Measurements from ENCODE around the gene MICALL2. TPM values are rescaled to one million over a fixed set of nuclear protein-coding genes. Genes with fewer than 3 reads are reported as not detected.

The MICALL2 gene
- total RNA-seq, 4 donors from 2014 or later: 9.1 to 18.3 (median 14.6) TPM

DNA sequence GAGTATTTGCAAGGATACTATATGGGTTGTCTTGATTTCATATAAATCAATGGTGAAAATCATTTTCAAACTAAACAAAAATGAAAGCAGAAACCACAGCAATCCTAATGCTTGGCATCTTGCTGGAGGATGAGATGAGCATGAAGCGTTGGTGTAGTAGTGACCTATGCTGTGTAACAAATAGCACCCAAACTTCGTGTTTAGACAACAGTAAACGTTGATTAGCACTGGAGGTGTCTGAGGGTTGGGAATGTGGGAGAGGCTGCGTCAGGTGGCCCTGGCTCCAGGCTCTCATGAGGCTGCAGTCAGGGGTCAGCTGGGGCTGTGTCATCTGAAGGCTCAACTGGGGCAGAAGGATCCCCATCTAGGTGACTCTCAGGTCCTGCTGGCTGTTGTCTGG lies 67.8 kb downstream of the MICALL2 start:
- peaks cover 0 to 40% (median 31%) of the 10 kb centered on the region in 4 donors for H3K9me3 ChIP-seq
- H3K27me3 ChIP-seq: peaks cover 0 to 80% (median 3%) of the 10 kb centered on the region in 4 donors
- H3K4me1 ChIP-seq: no peaks in the 10 kb centered on the region
- DNase-seq (ENCODE audit: extremely low spot score): no peak
- WGBS: 85% methylated on average over 4 of the region's 4 CpGs
- no peak for TF ChIP-seq POLR2A (IDR thresholded peaks at IDR 0.05; ENCODE audit: low read depth)
- no peak for TF ChIP-seq POLR2AphosphoS5 (IDR thresholded peaks at IDR 0.05)
- TF ChIP-seq EP300 (IDR thresholded peaks at IDR 0.05): no peak
- TF ChIP-seq, protein P1, sequence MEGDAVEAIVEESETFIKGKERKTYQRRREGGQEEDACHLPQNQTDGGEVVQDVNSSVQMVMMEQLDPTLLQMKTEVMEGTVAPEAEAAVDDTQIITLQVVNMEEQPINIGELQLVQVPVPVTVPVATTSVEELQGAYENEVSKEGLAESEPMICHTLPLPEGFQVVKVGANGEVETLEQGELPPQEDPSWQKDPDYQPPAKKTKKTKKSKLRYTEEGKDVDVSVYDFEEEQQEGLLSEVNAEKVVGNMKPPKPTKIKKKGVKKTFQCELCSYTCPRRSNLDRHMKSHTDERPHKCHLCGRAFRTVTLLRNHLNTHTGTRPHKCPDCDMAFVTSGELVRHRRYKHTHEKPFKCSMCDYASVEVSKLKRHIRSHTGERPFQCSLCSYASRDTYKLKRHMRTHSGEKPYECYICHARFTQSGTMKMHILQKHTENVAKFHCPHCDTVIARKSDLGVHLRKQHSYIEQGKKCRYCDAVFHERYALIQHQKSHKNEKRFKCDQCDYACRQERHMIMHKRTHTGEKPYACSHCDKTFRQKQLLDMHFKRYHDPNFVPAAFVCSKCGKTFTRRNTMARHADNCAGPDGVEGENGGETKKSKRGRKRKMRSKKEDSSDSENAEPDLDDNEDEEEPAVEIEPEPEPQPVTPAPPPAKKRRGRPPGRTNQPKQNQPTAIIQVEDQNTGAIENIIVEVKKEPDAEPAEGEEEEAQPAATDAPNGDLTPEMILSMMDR (IDR thresholded peaks at IDR 0.05): no peak
- H3K36me3 ChIP-seq: no peaks in the 10 kb centered on the region
- intact Hi-C loops (cut with DNase I): no loop called here
- no peak overlapping the region for H3K27ac ChIP-seq (replicated peaks in 1 of 4)
- H3K4me3 ChIP-seq: no peak overlapping the region

DNA sequence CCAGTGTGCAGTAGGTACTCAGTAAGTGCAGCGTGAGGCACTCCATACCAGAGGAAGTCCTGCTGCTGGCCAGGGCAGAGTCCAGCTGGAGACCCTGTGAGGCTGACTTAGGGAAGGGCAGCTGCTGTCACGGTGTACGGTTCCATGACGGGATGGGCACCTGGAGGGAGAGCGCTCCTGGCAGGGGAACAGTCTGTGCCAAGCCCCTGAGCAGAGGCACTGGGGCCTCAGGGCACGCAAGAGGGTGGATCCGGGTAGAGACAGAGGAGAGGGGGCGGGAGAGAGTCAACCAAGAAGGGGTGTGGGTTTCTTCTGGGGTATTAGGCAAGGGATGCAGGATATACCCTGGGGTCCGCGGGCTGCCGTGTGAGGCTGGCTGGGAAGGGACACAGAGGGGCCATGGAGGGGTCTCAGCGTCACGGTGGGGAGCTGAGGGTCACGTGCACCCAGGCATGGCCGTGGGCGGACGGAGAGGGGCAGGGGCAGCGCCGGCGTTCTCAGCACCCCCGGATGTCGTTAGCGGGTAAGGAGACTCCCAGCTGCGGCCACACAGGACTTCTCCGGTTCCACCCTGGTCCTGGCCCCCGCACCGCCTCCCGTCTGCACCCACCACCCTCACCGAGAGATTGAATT lies 70.5 kb downstream of the MICALL2 start:
- Histone ChIP-seq H3K4me1 (no peaks in the 10 kb centered on the region), H3K27ac (replicated peaks in 1 of 4) (no peak overlapping the region), H3K36me3 (no peaks in the 10 kb centered on the region), H3K9me3 (peaks cover 0 to 24% (median 16%) of the 10 kb centered on the region in 4 donors), H3K27me3 (peaks cover 0 to 78% (median 9%) of the 10 kb centered on the region in 4 donors), H3K4me3 (no peak overlapping the region)
- no peak for DNase-seq (ENCODE audit: extremely low spot score)
- WGBS: 60% methylated on average over 25 of the region's 29 CpGs
- intact Hi-C loops (cut with DNase I): no loop called here
- TF ChIP-seq POLR2AphosphoS5 (IDR thresholded peaks at IDR 0.05) (no peak), POLR2A (IDR thresholded peaks at IDR 0.05; ENCODE audit: low read depth) (no peak), EP300 (IDR thresholded peaks at IDR 0.05) (no peak)
- TF ChIP-seq, protein P1 (IDR thresholded peaks at IDR 0.05): no peak

DNA sequence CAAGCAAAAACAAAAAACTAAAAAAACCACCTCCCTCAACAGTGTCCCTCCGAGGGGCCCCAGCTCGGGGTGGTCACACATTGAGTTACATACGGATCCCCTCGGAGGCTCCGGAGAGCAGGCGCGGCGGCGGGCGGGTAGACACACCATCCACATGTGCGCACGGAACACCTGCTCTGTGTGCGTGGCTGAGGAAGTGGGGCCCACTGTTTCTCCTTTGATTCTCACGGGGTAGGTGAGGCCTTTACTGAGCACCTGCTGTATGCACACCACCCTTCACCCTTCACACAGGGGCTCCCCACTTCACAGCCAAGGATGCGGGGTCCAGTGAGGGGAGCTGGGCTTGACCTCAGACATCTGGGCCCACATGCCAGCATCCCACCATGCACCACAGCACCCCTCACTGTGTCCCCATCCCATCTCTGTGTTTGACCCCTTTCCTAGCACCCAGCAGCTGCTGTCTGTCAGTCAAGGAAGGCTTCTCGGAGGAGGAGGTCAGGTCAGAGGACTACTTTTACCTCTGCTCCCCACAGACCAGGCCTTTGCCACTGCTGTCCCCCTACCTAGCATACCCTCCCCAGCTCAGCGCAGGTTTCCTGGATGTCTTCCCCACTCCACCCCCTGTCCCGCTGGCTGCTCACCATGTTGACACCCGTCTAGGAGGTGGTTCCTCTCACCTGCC lies 71.1 kb downstream of the MICALL2 start:
- WGBS: 83% methylated on average over 18 of the region's 19 CpGs
- Histone ChIP-seq H3K9me3 (peaks cover 0 to 18% (median 12%) of the 10 kb centered on the region in 4 donors), H3K36me3 (no peaks in the 10 kb centered on the region), H3K27me3 (peaks cover 0 to 78% (median 9%) of the 10 kb centered on the region in 4 donors), H3K4me3 (no peak overlapping the region), H3K4me1 (no peaks in the 10 kb centered on the region), H3K27ac (replicated peaks in 1 of 4) (no peak overlapping the region)
- no peak for TF ChIP-seq EP300 (IDR thresholded peaks at IDR 0.05)
- TF ChIP-seq, protein P1 (IDR thresholded peaks at IDR 0.05): no peak
- TF ChIP-seq POLR2AphosphoS5 (IDR thresholded peaks at IDR 0.05): no peak
- TF ChIP-seq POLR2A (IDR thresholded peaks at IDR 0.05; ENCODE audit: low read depth): no peak
- intact Hi-C loops (cut with DNase I): no loop called here
- DNase-seq (ENCODE audit: extremely low spot score): no peak

DNA sequence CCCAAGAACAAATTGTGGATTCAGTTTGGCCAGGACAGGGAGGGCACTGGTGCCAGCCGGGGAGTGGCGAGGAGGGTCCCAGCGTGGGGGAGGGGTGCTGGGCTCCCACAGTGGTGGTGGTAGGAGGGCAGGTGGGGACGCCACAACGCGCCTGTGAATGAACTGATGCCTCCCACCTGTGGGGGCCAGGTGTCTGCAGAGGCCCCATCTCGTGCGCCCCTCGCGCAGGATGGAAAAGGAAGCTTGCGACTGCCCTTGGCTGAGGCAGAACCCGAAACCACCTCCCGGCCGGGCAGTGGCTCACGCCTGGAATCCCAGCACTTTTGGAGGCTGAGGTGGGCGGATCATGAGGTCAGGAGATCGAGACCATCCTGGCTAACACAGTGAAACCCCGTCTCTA lies 72.0 kb downstream of the MICALL2 start:
- Histone ChIP-seq H3K27me3 (peaks cover 0 to 78% (median 9%) of the 10 kb centered on the region in 4 donors), H3K4me3 (no peak overlapping the region), H3K27ac (replicated peaks in 1 of 4) (no peak overlapping the region), H3K36me3 (no peaks in the 10 kb centered on the region), H3K4me1 (no peaks in the 10 kb centered on the region), H3K9me3 (peaks cover 0 to 11% (median 10%) of the 10 kb centered on the region in 4 donors)
- no peak for TF ChIP-seq EP300 (IDR thresholded peaks at IDR 0.05)
- TF ChIP-seq, protein P1 (IDR thresholded peaks at IDR 0.05): no peak
- TF ChIP-seq POLR2A (IDR thresholded peaks at IDR 0.05; ENCODE audit: low read depth): no peak
- no peak for TF ChIP-seq POLR2AphosphoS5 (IDR thresholded peaks at IDR 0.05)
- DNase-seq (ENCODE audit: extremely low spot score): no peak
- intact Hi-C loops (cut with DNase I): no loop called here
- 73% methylated on average over 16 of the region's 18 CpGs for WGBS
